ENCODE results near the gene MTX2.

- TF ChIP-seq CTCF (IDR thresholded peaks at IDR 0.05) (no peak), POLR2AphosphoS5 (IDR thresholded peaks at IDR 0.05) (no peak), POLR2A (IDR thresholded peaks at IDR 0.05) (no peak)
Observed at GRCh38 chr2:176339208-176339607, 70.0 kb downstream of the MTX2 start.
